HG03025 (cell line): Measurements from ENCODE around the gene GOLGA8F.
"Not testable (repeated sequence)": the region's sequence is repeated elsewhere in the genome, so short reads cannot be mapped to it uniquely, and the experiment has no call there.

Experiments
- ATAC-seq: cut with Tn5 transposase; IDR thresholded peaks from one replicate; pipeline ENCODE4 v1.9.1; 2021; ENCODE audit warnings: mild to moderate bottlenecking, moderate library complexity; ENCODE audit not compliant: unreplicated experiment, low FRiP score

GOLGA8F gene

GRCh38 chr15:28378364-28378763 lies at the start of gene GOLGA8F:
GOLGA8F (plus strand) TSS chr15:28378664; CDS start chr15:28378762, 98 bp downstream.
- not testable (repeated sequence) for ATAC-seq

- not testable (repeated sequence) for ATAC-seq
Measured at GRCh38 chr15:28357984-28358383, 20.5 kb upstream of the GOLGA8F start, which contains the start of gene GOLGA6L24. GOLGA6L24 (minus strand) TSS chr15:28358084; CDS start chr15:28358023, 61 bp downstream.

GRCh38 chr15:28365502-28365901 lies 13.0 kb upstream of the GOLGA8F start:
- not testable (repeated sequence) for ATAC-seq

GRCh38 chr15:28380053-28380452 lies 1.6 kb downstream of the GOLGA8F start:
- ATAC-seq = not testable (repeated sequence)

- ATAC-seq = not testable (repeated sequence)
Measured at GRCh38 chr15:28396022-28396421, 17.6 kb downstream of the GOLGA8F start.

- not testable (repeated sequence) for ATAC-seq
Measured at GRCh38 chr15:28402774-28403435, 24.4 kb downstream of the GOLGA8F start.

GRCh38 chr15:28420470-28420869 lies 42.0 kb downstream of the GOLGA8F start:
- ATAC-seq = not testable (repeated sequence)

GRCh38 chr15:28435594-28435993 lies 57.1 kb downstream of the GOLGA8F start:
- ATAC-seq = not testable (repeated sequence)
